H1 (cell line): ENCODE results near the gene DAZAP1. TPM values are rescaled to one million over a fixed set of nuclear protein-coding genes. Genes with fewer than 3 reads are reported as not detected.

ENCODE experiments used
- CTCF ChIA-PET: fragments of 300-600 bp; sonication (Branson Sonifier 250); formaldehyde crosslinking; loops from one replicate; lab custom pipeline; 2021; ENCODE audit not compliant: partially characterized antibody; lab: Charles Lee
- POLR2A ChIA-PET: fragments of 300-600 bp; sonication (Branson Sonifier 250); formaldehyde crosslinking; loops from one replicate; lab custom pipeline; 2021; ENCODE audit warnings: inconsistent platforms; ENCODE audit not compliant: partially characterized antibody; lab: Charles Lee
- DNase-seq, 2 experiments: peaks; one replicate each; pipeline versions ENCODE4 v3.0.0 to v3.0.0-alpha.2; 2010 to 2022; ENCODE audit warnings: low spot score in 2 of 2, low read depth in 1 of 2, mixed read lengths in 1 of 2
- FAIRE-seq: peaks from 2 replicates; lab custom pipeline; 2011; peaks lifted over from hg19 to GRCh38; lab: Jason Lieb, UNC
- H2AFZ ChIP-seq: 2 replicates; pipeline ENCODE4 v1.8.1; 2012; ENCODE audit warnings: low read length, inconsistent platforms
- H2AK5ac ChIP-seq: 2 replicates; pipeline ENCODE4 v1.6.1; 2013; ENCODE audit warnings: low read depth, low read length
- H2BK120ac ChIP-seq: replicated peaks from 2 replicates; pipeline ENCODE3; 2013; ENCODE audit warnings: low read depth, low read length, inconsistent platforms
- H2BK12ac ChIP-seq: 2 replicates; pipeline ENCODE4 v1.6.1; 2013; ENCODE audit warnings: low read depth, low read length
- H2BK15ac ChIP-seq: 2 replicates; pipeline ENCODE4 v1.6.1; 2013; ENCODE audit warnings: low read length
- H2BK20ac ChIP-seq: 2 replicates; pipeline ENCODE4 v1.6.1; 2013; ENCODE audit warnings: low read length
- H2BK5ac ChIP-seq: 2 replicates; pipeline ENCODE4 v1.6.1; 2013; ENCODE audit warnings: low read depth, low read length
- H3K14ac ChIP-seq: 2 replicates; pipeline ENCODE4 v1.6.1; 2013; ENCODE audit warnings: inconsistent platforms; ENCODE audit not compliant: insufficient read length
- H3K18ac ChIP-seq: 2 replicates; pipeline ENCODE4 v1.6.1; 2013; ENCODE audit warnings: low read length; ENCODE audit errors: extremely low read depth
- H3K23ac ChIP-seq: 2 replicates; pipeline ENCODE4 v1.6.1; 2013; ENCODE audit warnings: inconsistent platforms; ENCODE audit not compliant: insufficient read length
- H3K23me2 ChIP-seq: 2 replicates; pipeline ENCODE4 v1.6.1; 2013; ENCODE audit warnings: low read depth, low read length
- H3K27ac ChIP-seq: 2 replicates; pipeline ENCODE4 v1.6.1; 2011; ENCODE audit warnings: low read depth, low read length, inconsistent platforms
- H3K27me3 ChIP-seq, 4 experiments: replicated peaks in 1 of 4; 1 replicate in 1 of 4; 2 replicates in 3 of 4; pipeline versions ENCODE4 v1.6.1 to v1.8.1; 2011 to 2013; ENCODE audit warnings: low read length in 3 of 4, mild to moderate bottlenecking in 3 of 4, inconsistent platforms in 2 of 4, mixed read lengths in 2 of 4, moderate library complexity in 1 of 4; ENCODE audit not compliant: control insufficient read depth in 3 of 4, insufficient read depth in 3 of 4; ENCODE audit errors: extremely low read depth in 1 of 4
- H3K36me3 ChIP-seq, 4 experiments: 2 replicates each; pipeline versions ENCODE4 v1.6.1 to v1.8.1; 2011 to 2013; ENCODE audit warnings: mild to moderate bottlenecking in 4 of 4, low read length in 3 of 4, moderate library complexity in 2 of 4, control low read depth in 1 of 4, inconsistent platforms in 1 of 4; ENCODE audit not compliant: insufficient read depth in 4 of 4, control insufficient read depth in 2 of 4
- H3K4ac ChIP-seq: replicated peaks from 2 replicates; pipeline ENCODE3; 2013; ENCODE audit warnings: low read length, low read depth, mixed read lengths, inconsistent platforms; ENCODE audit not compliant: insufficient read length
- H3K4me1 ChIP-seq, 4 experiments: replicated peaks in 1 of 4; 1 replicate in 1 of 4; 2 replicates in 3 of 4; pipeline versions ENCODE4 v1.6.1 to v1.8.1; 2011 to 2013; ENCODE audit warnings: low read length in 3 of 4, inconsistent platforms in 2 of 4, mixed read lengths in 1 of 4; ENCODE audit not compliant: insufficient read depth in 4 of 4, control insufficient read depth in 3 of 4
- H3K4me2 ChIP-seq, 2 experiments: 2 replicates each; pipeline versions ENCODE4 v1.6.1 to v1.8.1; 2011 to 2013; ENCODE audit warnings: low read depth in 2 of 2, low read length in 2 of 2, control low read depth in 1 of 2, inconsistent platforms in 1 of 2, mild to moderate bottlenecking in 1 of 2; ENCODE audit not compliant: insufficient read depth in 1 of 2
- H3K4me3 ChIP-seq, 4 experiments: fragments of 200-600, 300-600 bp in 1 of 4; sonication (generic), shearing (Covaris generic), sonication (Bioruptor Twin) in 1 of 4; 2 replicates each; pipeline versions ENCODE4 v1.5.1 to v1.8.1; 2011 to 2016; ENCODE audit warnings: low read length in 4 of 4, low read depth in 3 of 4, control low read depth in 2 of 4, inconsistent platforms in 2 of 4, mild to moderate bottlenecking in 2 of 4, mixed read lengths in 1 of 4, moderate library complexity in 1 of 4; ENCODE audit not compliant: insufficient read depth in 2 of 4; ENCODE audit errors: extremely low read depth in 1 of 4
- H3K56ac ChIP-seq: replicated peaks from 2 replicates; pipeline ENCODE3; 2013; ENCODE audit warnings: low read depth, mild to moderate bottlenecking, mixed read lengths, low read length, inconsistent platforms; ENCODE audit not compliant: insufficient read length
- H3K79me1 ChIP-seq: 2 replicates; pipeline ENCODE4 v1.6.1; 2013; ENCODE audit warnings: low read depth, low read length, control low read depth
- H3K79me2 ChIP-seq, 2 experiments: 2 replicates each; pipeline versions ENCODE4 v1.6.1 to v1.8.1; 2012 to 2013; ENCODE audit warnings: low read length in 2 of 2, mild to moderate bottlenecking in 2 of 2, inconsistent platforms in 1 of 2; ENCODE audit not compliant: insufficient read depth in 2 of 2, control insufficient read depth in 1 of 2
- H3K9ac ChIP-seq, 4 experiments: replicated peaks in 1 of 4; 1 replicate in 1 of 4; 2 replicates in 3 of 4; pipeline versions ENCODE4 v1.6.1 to v1.8.1; 2011 to 2013; ENCODE audit warnings: low read depth in 3 of 4, low read length in 3 of 4, control low read depth in 2 of 4, mild to moderate bottlenecking in 2 of 4, moderate library complexity in 2 of 4, inconsistent platforms in 1 of 4; ENCODE audit errors: extremely low read depth in 1 of 4
- H3K9me3 ChIP-seq, 2 experiments: 2 replicates each; pipeline versions ENCODE4 v1.6.1 to v1.8.1; 2012 to 2013; ENCODE audit warnings: mild to moderate bottlenecking in 2 of 2, moderate library complexity in 2 of 2, control low read depth in 1 of 2, inconsistent platforms in 1 of 2, low read depth in 1 of 2, low read length in 1 of 2, mixed read lengths in 1 of 2; ENCODE audit not compliant: insufficient read depth in 2 of 2
- H4K20me1 ChIP-seq, 2 experiments: replicated peaks in 1 of 2; 2 replicates each; pipeline versions ENCODE3 to v1.8.1; 2011 to 2013; ENCODE audit warnings: inconsistent platforms in 2 of 2, low read length in 2 of 2, mild to moderate bottlenecking in 1 of 2; ENCODE audit not compliant: insufficient read depth in 2 of 2, control insufficient read depth in 1 of 2
- H4K5ac ChIP-seq: 2 replicates; pipeline ENCODE4 v1.6.1; 2013; ENCODE audit warnings: low read length, low read depth, mixed read lengths, inconsistent platforms; ENCODE audit not compliant: insufficient read length
- H4K8ac ChIP-seq: 2 replicates; pipeline ENCODE4 v1.8.0; 2013; ENCODE audit warnings: mild to moderate bottlenecking, moderate library complexity, low read length, inconsistent platforms; ENCODE audit not compliant: insufficient read depth; ENCODE audit errors: extremely low read depth
- H4K91ac ChIP-seq: replicated peaks from 2 replicates; pipeline ENCODE3; 2013; ENCODE audit warnings: low read length, mixed read lengths, inconsistent platforms; ENCODE audit not compliant: insufficient read length
- ASH2L ChIP-seq: fragments of 200-600, 300-600 bp; sonication (generic); IDR thresholded peaks from one replicate; pipeline ENCODE4 v1.7.1; 2017; ENCODE audit warnings: low read length
- BACH1 ChIP-seq: IDR thresholded peaks from 2 replicates; pipeline ENCODE4 v1.6.1; 2012; ENCODE audit warnings: low read length, improper control_type of control experiment
- BCL11A ChIP-seq, 2 experiments: IDR thresholded peaks; one replicate each; pipeline ENCODE4 v1.6.1; 2011; ENCODE audit warnings: low read depth in 2 of 2, low read length in 2 of 2, mild to moderate bottlenecking in 2 of 2
- CEBPB ChIP-seq: IDR thresholded peaks from 2 replicates; pipeline ENCODE4 v1.6.1; 2012; ENCODE audit warnings: low read depth, low read length
- CHD2 ChIP-seq: IDR thresholded peaks from 2 replicates; pipeline ENCODE4 v1.6.1; 2012; ENCODE audit warnings: low read length, improper control_type of control experiment
- EGR1 ChIP-seq: IDR thresholded peaks from 2 replicates; pipeline ENCODE4 v1.6.1; 2011; ENCODE audit warnings: low read depth, low read length, borderline replicate concordance
- EP300 ChIP-seq, 2 experiments: IDR thresholded peaks; 1 replicate in 1 of 2; 2 replicates in 1 of 2; pipeline ENCODE4 v1.6.1; 2011 to 2012; ENCODE audit warnings: low read depth in 2 of 2, low read length in 2 of 2, mild to moderate bottlenecking in 2 of 2, borderline replicate concordance in 1 of 2, inconsistent platforms in 1 of 2, moderate library complexity in 1 of 2
- HDAC6 ChIP-seq: IDR thresholded peaks from one replicate; pipeline ENCODE4 v1.7.1; 2012; ENCODE audit warnings: low read depth, mild to moderate bottlenecking, inconsistent platforms, low read length, moderate library complexity
- POU5F1 ChIP-seq: IDR thresholded peaks from 2 replicates; pipeline ENCODE4 v1.6.1; 2011; ENCODE audit warnings: low read depth, mild to moderate bottlenecking, low read length, moderate library complexity
- RFX5 ChIP-seq: IDR thresholded peaks from 2 replicates; pipeline ENCODE4 v1.6.1; 2011; ENCODE audit warnings: low read depth, low read length, improper control_type of control experiment, borderline replicate concordance
- SRF ChIP-seq: IDR thresholded peaks from 2 replicates; pipeline ENCODE4 v1.6.1; 2011; ENCODE audit warnings: mild to moderate bottlenecking, low read depth, low read length, moderate library complexity
- TEAD4 ChIP-seq: IDR thresholded peaks from 2 replicates; pipeline ENCODE4 v1.6.1; 2012; ENCODE audit warnings: low read depth, low read length, inconsistent platforms, mixed read lengths
- WGBS, 2 experiments: shearing (Covaris generic) in 1 of 2; methylation state at CpG; one replicate each; pipeline versions ENCODE4 v1.1.6 to v1.1.7; 2013 to 2015; ENCODE audit warnings: low lambda C conversion rate in 2 of 2, mixed read lengths in 2 of 2, inconsistent platforms in 1 of 2, low coverage in 1 of 2, missing lambda C conversion rate in 1 of 2; ENCODE audit not compliant: insufficient replicate concordance in 2 of 2, insufficient coverage in 1 of 2, insufficient read length in 1 of 2; ENCODE audit errors: extremely low coverage in 1 of 2, missing lambda C conversion rate in 1 of 2; 5-methylcytosine and 5-hydroxymethylcytosine counted together
- polyA plus RNA-seq, 7 experiments: library from polyadenylated mRNA; depleted of rRNA in 3 of 7; stranded (reverse) in 5 of 7; unstranded in 2 of 7; fragments of >200 nt in 5 of 7; fragments of 200-250 nt in 2 of 7; gene quantifications; 1 replicate in 5 of 7; 2 replicates in 1 of 7; 4 replicates in 1 of 7; pipeline versions ENCODE4 v1.2.1 to v1.2.3, GENCODE V29; 2011 to 2013; ENCODE audit warnings: missing spikeins in 2 of 7, mixed read lengths in 2 of 7
- total RNA-seq: library from RNA; stranded (reverse); fragmentation: NEBNext Ultra II Directional; extraction: Animal tissue kit (Norgen Biotek cat#: 25700); gene quantifications from 2 replicates; pipeline ENCODE4 v1.2.1, GENCODE V29; 2021
- TF ChIP-seq, protein P1 (sequence below): IDR thresholded peaks from 2 replicates; pipeline ENCODE4 v1.6.1; 2011; ENCODE audit warnings: low read length, improper control_type of control experiment

The DAZAP1 gene
- total and polyA plus RNA-seq, 2 of the 8 experiments (the other 6 are each of a cell fraction or from before 2014, with no cell fraction given), result 79.6 to 341 TPM

DNA sequence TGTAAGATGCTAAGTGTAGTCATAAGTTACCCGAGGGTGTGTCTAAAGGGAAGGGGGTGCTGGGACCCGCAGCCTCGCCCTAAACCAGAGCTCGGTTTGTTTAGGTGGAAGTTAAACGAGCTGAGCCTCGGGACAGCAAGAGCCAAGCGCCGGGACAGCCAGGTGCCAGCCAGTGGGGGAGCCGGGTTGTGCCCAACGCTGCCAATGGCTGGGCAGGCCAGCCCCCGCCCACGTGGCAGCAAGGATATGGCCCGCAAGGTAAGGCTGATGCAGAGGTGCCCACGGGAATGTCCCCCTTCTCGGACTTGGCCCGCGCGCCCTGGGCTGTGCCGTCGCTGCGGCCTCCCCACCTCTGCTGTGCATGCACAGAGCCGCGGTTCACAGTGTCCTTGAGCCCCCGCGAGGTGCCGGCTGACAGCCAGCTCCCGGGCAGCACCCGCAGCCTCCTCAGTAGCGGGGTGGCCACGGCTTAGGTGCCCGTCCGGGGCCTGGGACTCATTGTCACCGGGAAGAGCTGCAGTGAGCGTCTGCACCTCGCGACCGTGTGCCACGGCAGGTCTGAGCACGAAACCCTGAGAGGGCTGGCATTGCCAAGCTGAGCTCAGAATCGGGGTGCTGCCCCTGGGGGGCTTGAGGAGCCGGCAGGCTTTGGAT is 21.5 kb downstream of the DAZAP1 start:
- peaks cover 25 to 42% of the 10 kb centered on the region in 2 experiments for H4K20me1 ChIP-seq
- no peak overlapping the region for H3K27ac ChIP-seq
- no peak overlapping the region for H3K56ac ChIP-seq
- no peak overlapping the region for H3K4ac ChIP-seq
- no peak overlapping the region for H3K23ac ChIP-seq
- H4K91ac ChIP-seq, result no peak overlapping the region
- H3K27me3 ChIP-seq, result no peaks in the 10 kb centered on the region
- H3K4me1 ChIP-seq, result peaks cover 0 to under 1% (median 0%) of the 10 kb centered on the region in 4 experiments; a peak in 1 of 7 replicates
- no peaks in the 10 kb centered on the region for H3K23me2 ChIP-seq
- H3K79me1 ChIP-seq, result peaks cover 9% of the 10 kb centered on the region
- no peak overlapping the region for H3K18ac ChIP-seq
- H4K8ac ChIP-seq, result peak overlapping the region; percentile 18; the same call in 1 of the 2 replicates
- H3K9me3 ChIP-seq, result no peaks in the 10 kb centered on the region
- H3K4me2 ChIP-seq, result no peak overlapping the region
- H2BK5ac ChIP-seq, result no peak overlapping the region
- no peak overlapping the region for H2BK120ac ChIP-seq
- CTCF ChIA-PET, result interaction anchor here (1.2 kb wide), 1 partner anchor 26 kb away, joined by 4 read pairs; no protein-coding TSS in a partner anchor
- H2BK15ac ChIP-seq, result no peak overlapping the region
- no peak overlapping the region for H2BK20ac ChIP-seq
- no peak overlapping the region for H3K4me3 ChIP-seq
- no peak overlapping the region for H2AK5ac ChIP-seq
- no peak overlapping the region for H3K14ac ChIP-seq
- H2AFZ ChIP-seq, result no peak overlapping the region
- H3K9ac ChIP-seq, result no peak overlapping the region
- no peak overlapping the region for H2BK12ac ChIP-seq
- no peak overlapping the region for H4K5ac ChIP-seq
- peaks cover 0 to 23% of the 10 kb centered on the region in 2 experiments; a peak in 2 of 4 replicates for H3K79me2 ChIP-seq
- FAIRE-seq (no peak), DNase-seq (no peak)
- POLR2A ChIA-PET, result interaction anchor here (0.6 to 1.0 kb wide), 6 partner anchors 10 to 216 kb away, joined by 3 to 4 read pairs (median 3); no protein-coding TSS in a partner anchor
- H3K36me3 ChIP-seq, result peaks cover 31 to 79% (median 66%) of the 10 kb centered on the region in 4 experiments
- WGBS, 2 experiments, result 92% methylated on average over 39 of the region's 41 CpGs; no CpG with 5 or more reads in 1 of the 2 experiments
- TF ChIP-seq HDAC6 (no peak), TEAD4 (no peak), ASH2L (no peak), RFX5 (no peak), EGR1 (no peak), POU5F1 (no peak), SRF (no peak), CHD2 (no peak), BACH1 (no peak), EP300 (IDR thresholded peaks at IDR 0.05; ENCODE audit: borderline replicate concordance in 1 of 2, low read depth in 2 of 2, low read length in 2 of 2) (no peak), BCL11A (IDR thresholded peaks at IDR 0.05; ENCODE audit: low read depth in 2 of 2, low read length in 2 of 2) (no peak), CEBPB (no peak)
- TF ChIP-seq, protein P1, sequence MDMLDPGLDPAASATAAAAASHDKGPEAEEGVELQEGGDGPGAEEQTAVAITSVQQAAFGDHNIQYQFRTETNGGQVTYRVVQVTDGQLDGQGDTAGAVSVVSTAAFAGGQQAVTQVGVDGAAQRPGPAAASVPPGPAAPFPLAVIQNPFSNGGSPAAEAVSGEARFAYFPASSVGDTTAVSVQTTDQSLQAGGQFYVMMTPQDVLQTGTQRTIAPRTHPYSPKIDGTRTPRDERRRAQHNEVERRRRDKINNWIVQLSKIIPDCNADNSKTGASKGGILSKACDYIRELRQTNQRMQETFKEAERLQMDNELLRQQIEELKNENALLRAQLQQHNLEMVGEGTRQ, result no peak
